ENCODE data around the gene BSPRY.

Gene BSPRY

GRCh38 chr9:113349445-113350094, at the start of gene BSPRY:
BSPRY (plus strand) TSS chr9:113349541; CDS start chr9:113349580, 39 bp downstream.
- FAIRE-seq: no peak

GRCh38 chr9:113299800-113300292, 49.5 kb upstream of the BSPRY start:
- FAIRE-seq: no peak

- no peak for FAIRE-seq
Measured at GRCh38 chr9:113301548-113301947, 47.8 kb upstream of the BSPRY start.

- no peak for FAIRE-seq
Measured at GRCh38 chr9:113302792-113303418, 46.4 kb upstream of the BSPRY start, which contains the start of gene RNF183. RNF183 (minus strand) TSS chr9:113303376; CDS start chr9:113298184, 5,192 bp downstream.

- no peak for FAIRE-seq
Measured at GRCh38 chr9:113306566-113306965, 42.8 kb upstream of the BSPRY start.

GRCh38 chr9:113307396-113307975, 41.9 kb upstream of the BSPRY start:
- no peak for FAIRE-seq

- peak; percentile 83 for FAIRE-seq
Measured at GRCh38 chr9:113309204-113309813, 40.0 kb upstream of the BSPRY start.

- no peak for FAIRE-seq
Measured at GRCh38 chr9:113310538-113310937, 38.8 kb upstream of the BSPRY start.

GRCh38 chr9:113311961-113312360, 37.4 kb upstream of the BSPRY start:
- no peak for FAIRE-seq

- no peak for FAIRE-seq
Measured at GRCh38 chr9:113313261-113313660, 36.1 kb upstream of the BSPRY start.

- no peak for FAIRE-seq
Measured at GRCh38 chr9:113315231-113315630, 34.1 kb upstream of the BSPRY start.

GRCh38 chr9:113316030-113316429, 33.3 kb upstream of the BSPRY start:
- FAIRE-seq: no peak

GRCh38 chr9:113317777-113318176, 31.6 kb upstream of the BSPRY start:
- no peak for FAIRE-seq

GRCh38 chr9:113319054-113319453, 30.3 kb upstream of the BSPRY start:
- FAIRE-seq: no peak

GRCh38 chr9:113320051-113320450, 29.3 kb upstream of the BSPRY start:
- FAIRE-seq: no peak

- FAIRE-seq: no peak
Measured at GRCh38 chr9:113322671-113323070, 26.7 kb upstream of the BSPRY start.

- FAIRE-seq: no peak
Measured at GRCh38 chr9:113326230-113326629, 23.1 kb upstream of the BSPRY start.

- no peak for FAIRE-seq
Measured at GRCh38 chr9:113328045-113328782, 21.1 kb upstream of the BSPRY start.

GRCh38 chr9:113331780-113332179, 17.6 kb upstream of the BSPRY start:
- FAIRE-seq: no peak

- no peak for FAIRE-seq
Measured at GRCh38 chr9:113337714-113338113, 11.6 kb upstream of the BSPRY start.

GRCh38 chr9:113340011-113340699, 9.2 kb upstream of the BSPRY start, which contains the start of gene WDR31:
WDR31 (minus strand) TSS chr9:113340275; CDS start chr9:113332022, 8,253 bp downstream.
- no peak for FAIRE-seq

Measured in islet of Langerhans (tissue), 1 donor.